GM12864 (cell line): ENCODE data around the gene SLC35C1.

Experiments used
- DNase-seq: peaks from one replicate; pipeline ENCODE4 v3.0.0-alpha.2; 2011; ENCODE audit warnings: low read depth
- H3K4me3 ChIP-seq: 2 replicates; pipeline ENCODE4 v1.5.1; 2011; ENCODE audit warnings: mild to moderate bottlenecking, low read depth, low read length, control low read depth
- CTCF ChIP-seq: IDR thresholded peaks from 2 replicates; pipeline ENCODE4 v1.5.1; 2011; ENCODE audit warnings: low read depth, mild to moderate bottlenecking, moderate library complexity, low read length, control low read depth, inconsistent platforms; ENCODE audit errors: missing control alignments

Gene SLC35C1

GRCh38 chr11:45804761-45805304 is at the start of gene SLC35C1:
Gene SLC35C1 (plus strand): TSS chr11:45805149. CDS start chr11:45805802, 653 bp downstream.
- TF ChIP-seq CTCF: peak; percentile 22
- H3K4me3 ChIP-seq: peak within 1 kb of the TSS; percentile 62

GRCh38 chr11:45755281-45755859 is 49.6 kb upstream of the SLC35C1 start:
- DNase-seq: no peak
- no peak for TF ChIP-seq CTCF
- no peak overlapping the region for H3K4me3 ChIP-seq

More at GRCh38 chr11:45804761-45805304, at the start of gene SLC35C1:
- peak; percentile 77 for DNase-seq

GRCh38 chr11:45756384-45757010 is 48.5 kb upstream of the SLC35C1 start:
- H3K4me3 ChIP-seq: no peak overlapping the region
- TF ChIP-seq CTCF: no peak
- DNase-seq: no peak

- no peak for DNase-seq
- no peak for TF ChIP-seq CTCF
- no peak overlapping the region for H3K4me3 ChIP-seq
Observed at GRCh38 chr11:45757672-45758071, 47.3 kb upstream of the SLC35C1 start.

GRCh38 chr11:45761659-45762058 is 43.3 kb upstream of the SLC35C1 start:
- DNase-seq: no peak
- no peak for TF ChIP-seq CTCF
- no peak overlapping the region for H3K4me3 ChIP-seq

- no peak for TF ChIP-seq CTCF
- no peak for DNase-seq
- no peak overlapping the region for H3K4me3 ChIP-seq
Observed at GRCh38 chr11:45765107-45765668, 39.8 kb upstream of the SLC35C1 start.
